Osteocyte (in vitro differentiated cells): ENCODE results near the gene TANGO6. TPM values are rescaled to one million over a fixed set of nuclear protein-coding genes. Genes with fewer than 3 reads are reported as not detected.

ENCODE experiments used
- DNase-seq: peaks from one replicate; pipeline ENCODE4 v3.0.0; 2021; ENCODE audit warnings: mixed read lengths; ENCODE audit not compliant: unreplicated experiment; ENCODE audit errors: extremely low spot score
- H3K27ac Mint-ChIP-seq: one replicate; pipeline ENCODE4 v1.8.0; 2021; ENCODE audit warnings: mild to moderate bottlenecking, mixed read lengths; ENCODE audit not compliant: unreplicated experiment
- H3K27me3 Mint-ChIP-seq: one replicate; pipeline ENCODE4 v1.8.0; 2021; ENCODE audit warnings: mixed read lengths; ENCODE audit not compliant: unreplicated experiment
- H3K36me3 Mint-ChIP-seq: one replicate; pipeline ENCODE4 v1.8.0; 2021; ENCODE audit warnings: mixed read lengths; ENCODE audit not compliant: unreplicated experiment
- H3K4me1 Mint-ChIP-seq: one replicate; pipeline ENCODE4 v1.8.0; 2021; ENCODE audit warnings: mixed read lengths; ENCODE audit not compliant: unreplicated experiment
- H3K4me3 Mint-ChIP-seq: one replicate; pipeline ENCODE4 v1.8.0; 2021; ENCODE audit warnings: mild to moderate bottlenecking, moderate library complexity, mixed read lengths; ENCODE audit not compliant: unreplicated experiment
- H3K9me3 Mint-ChIP-seq: one replicate; pipeline ENCODE4 v1.8.0; 2021; ENCODE audit warnings: mixed read lengths; ENCODE audit not compliant: unreplicated experiment
- CTCF ChIP-seq: fragments of 200-600 bp; sonication (generic); IDR thresholded peaks from 2 replicates; pipeline ENCODE4 v1.5.0; 2021; ENCODE audit warnings: antibody characterized with exemption, mild to moderate bottlenecking, moderate library complexity
- total RNA-seq: library from RNA; stranded (reverse); gene quantifications from 2 replicates; pipeline ENCODE4 v1.2.1, GENCODE V29; 2021

TANGO6 gene
- total RNA-seq, 1 donor from 2014 or later: 11.9 TPM

GRCh38 chr16:68875871-68876270 is 32.5 kb downstream of the TANGO6 start:
- peaks cover 22% of the 10 kb centered on the region for H3K36me3 Mint-ChIP-seq
- H3K4me3 Mint-ChIP-seq: no peak overlapping the region
- TF ChIP-seq CTCF: no peak
- DNase-seq: no peak
- H3K27me3 Mint-ChIP-seq: no peaks in the 10 kb centered on the region
- no peak overlapping the region for H3K27ac Mint-ChIP-seq
- H3K4me1 Mint-ChIP-seq: no peaks in the 10 kb centered on the region
- H3K9me3 Mint-ChIP-seq: no peaks in the 10 kb centered on the region

- no peak for DNase-seq
- no peak for TF ChIP-seq CTCF
- Mint-ChIP-seq H3K27ac (no peak overlapping the region), H3K36me3 (peaks cover 11% of the 10 kb centered on the region), H3K4me3 (no peak overlapping the region), H3K27me3 (no peaks in the 10 kb centered on the region), H3K9me3 (no peaks in the 10 kb centered on the region), H3K4me1 (peaks cover 4% of the 10 kb centered on the region)
Measured at GRCh38 chr16:68883685-68884084, 40.4 kb downstream of the TANGO6 start.

DNA sequence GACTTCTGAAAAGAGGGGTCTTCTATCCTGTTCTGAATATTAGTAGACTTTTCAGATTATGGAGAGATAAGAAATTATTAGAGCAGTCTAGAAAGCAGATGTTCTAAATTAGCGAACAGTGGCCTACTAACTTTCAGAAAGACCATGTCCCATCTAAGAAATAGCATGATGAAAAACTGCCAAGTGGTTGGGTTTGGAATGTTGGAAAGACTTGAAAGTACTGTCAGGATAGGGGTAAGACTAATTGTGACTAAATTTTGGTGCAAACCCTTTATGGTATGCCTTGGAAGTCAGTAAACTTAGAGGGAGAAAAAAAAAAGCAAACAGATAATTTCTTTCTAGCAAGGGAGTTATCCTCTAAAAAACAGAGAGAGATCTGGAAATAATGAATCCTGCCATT is 41.1 kb downstream of the TANGO6 start:
- Mint-ChIP-seq H3K9me3 (no peaks in the 10 kb centered on the region), H3K27ac (no peak overlapping the region), H3K36me3 (peaks cover 11% of the 10 kb centered on the region), H3K27me3 (no peaks in the 10 kb centered on the region), H3K4me3 (no peak overlapping the region), H3K4me1 (peaks cover 4% of the 10 kb centered on the region)
- no peak for TF ChIP-seq CTCF
- no peak for DNase-seq

DNA sequence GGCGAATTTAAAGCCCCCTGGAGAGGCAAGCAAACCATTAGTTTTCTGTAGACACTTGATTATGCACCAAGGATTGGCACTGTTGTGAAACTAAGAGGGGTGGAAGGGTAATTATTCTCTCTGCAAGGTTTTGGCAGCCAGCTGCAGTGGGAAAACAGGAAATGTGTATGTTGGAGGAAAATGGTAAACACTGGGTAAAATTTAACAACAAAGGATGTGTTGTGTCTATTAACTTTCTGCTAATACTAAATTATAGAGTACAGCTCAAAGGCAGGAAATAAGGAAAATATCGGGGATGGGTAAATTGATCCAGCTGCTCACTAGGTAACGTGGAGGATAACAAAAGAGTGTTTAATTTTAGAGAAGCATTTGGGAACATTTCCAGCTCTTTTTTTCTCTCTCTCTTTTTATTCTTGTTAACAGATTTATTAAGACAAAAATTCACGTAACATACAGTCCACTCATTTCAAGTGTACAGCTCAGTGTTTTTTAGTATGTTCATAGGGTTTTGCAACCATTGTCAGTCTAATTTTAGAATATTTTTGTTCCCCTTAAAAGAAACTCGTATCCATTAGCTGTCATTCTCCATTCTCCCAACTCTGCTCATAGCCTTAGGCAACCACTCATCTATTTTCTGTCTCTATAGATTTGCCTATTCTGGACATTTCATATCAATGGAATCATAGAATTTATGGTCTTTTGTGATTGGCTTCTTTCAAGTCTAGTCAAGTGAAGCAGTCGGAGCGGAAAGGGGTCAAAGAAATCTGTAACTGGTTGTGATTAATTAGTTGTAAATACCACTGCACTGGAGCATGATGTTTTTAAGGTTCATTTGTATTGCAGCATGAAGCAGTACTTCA is 41.8 kb downstream of the TANGO6 start:
- no peak for DNase-seq
- Mint-ChIP-seq H3K4me3 (no peak overlapping the region), H3K4me1 (peaks cover 4% of the 10 kb centered on the region), H3K36me3 (peaks cover 10% of the 10 kb centered on the region), H3K27me3 (no peaks in the 10 kb centered on the region), H3K9me3 (no peaks in the 10 kb centered on the region), H3K27ac (no peak overlapping the region)
- no peak for TF ChIP-seq CTCF

- DNase-seq: no peak
- TF ChIP-seq CTCF: no peak
- Mint-ChIP-seq H3K9me3 (no peaks in the 10 kb centered on the region), H3K4me3 (no peak overlapping the region), H3K36me3 (peaks cover 5% of the 10 kb centered on the region), H3K4me1 (peaks cover 4% of the 10 kb centered on the region), H3K27ac (no peak overlapping the region), H3K27me3 (no peaks in the 10 kb centered on the region)
Measured at GRCh38 chr16:68887107-68887506, 43.8 kb downstream of the TANGO6 start.
